Measurements from ENCODE around the gene VTI1A. TPM values are rescaled to one million over a fixed set of nuclear protein-coding genes. Genes with fewer than 3 reads are reported as not detected.

VTI1A gene
- total and polyA plus RNA-seq, 2 of the 13 experiments (the other 11 are each of a cell fraction or from before 2014, with no cell fraction given) = 11.7 to 32.7 TPM

DNA sequence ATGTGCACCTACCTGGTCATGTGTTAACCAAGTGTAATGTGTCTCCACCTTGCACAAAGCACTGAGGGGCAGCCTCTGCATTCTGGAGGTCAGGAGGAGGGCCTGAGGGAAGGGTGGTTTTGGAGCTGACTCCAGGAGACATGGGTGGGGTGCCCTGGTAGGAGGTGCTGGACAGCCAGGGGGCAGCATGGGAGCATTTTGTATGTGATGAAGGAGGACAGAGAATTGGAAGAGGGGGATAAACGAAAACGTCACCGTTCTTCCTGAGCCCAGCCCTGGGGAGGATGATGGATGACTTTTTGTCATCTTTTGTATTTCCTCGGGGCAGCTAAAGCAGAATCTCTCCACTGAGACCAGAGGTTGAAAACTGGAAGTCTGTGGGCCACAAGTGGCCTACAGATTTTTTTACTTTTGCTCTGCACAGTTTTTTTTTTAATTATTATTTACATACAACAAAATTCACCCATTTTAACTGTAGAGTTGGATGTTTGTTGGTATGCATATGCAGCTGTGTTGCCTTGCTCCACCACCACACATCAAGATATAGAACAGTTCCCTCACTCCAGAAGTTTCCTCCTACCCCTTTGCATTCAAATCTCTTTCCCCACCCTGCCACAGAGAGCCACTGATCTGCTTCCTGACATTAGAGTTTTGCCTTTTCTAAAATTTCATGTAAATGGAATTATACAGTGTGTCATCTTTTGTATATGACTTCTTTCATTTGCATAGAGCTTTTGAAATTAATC is 242.5 kb downstream of the VTI1A start:
- in situ Hi-C loops (cut with HindIII; ENCODE audit: extremely low pct_ligation_motif_present, low pct_unique_long_range_greater_than_20kb) = no loop called here
- H3K9ac ChIP-seq (ENCODE audit: insufficient read depth, low read depth, low read length) = no peak overlapping the region
- POLR2A ChIA-PET = no interaction called here
- no peak for TF ChIP-seq PRDM15 (CRISPR knock-in tag; IDR thresholded peaks at IDR 0.05)
- TF ChIP-seq ARID5B (CRISPR knock-in tag; IDR thresholded peaks at IDR 0.05) = 0 out of 2 replicates have a peak, but pooled peaks have one; percentile 16
- no peak for TF ChIP-seq ZNF17 (CRISPR knock-in tag; IDR thresholded peaks at IDR 0.05)
- TF ChIP-seq, protein P1, sequence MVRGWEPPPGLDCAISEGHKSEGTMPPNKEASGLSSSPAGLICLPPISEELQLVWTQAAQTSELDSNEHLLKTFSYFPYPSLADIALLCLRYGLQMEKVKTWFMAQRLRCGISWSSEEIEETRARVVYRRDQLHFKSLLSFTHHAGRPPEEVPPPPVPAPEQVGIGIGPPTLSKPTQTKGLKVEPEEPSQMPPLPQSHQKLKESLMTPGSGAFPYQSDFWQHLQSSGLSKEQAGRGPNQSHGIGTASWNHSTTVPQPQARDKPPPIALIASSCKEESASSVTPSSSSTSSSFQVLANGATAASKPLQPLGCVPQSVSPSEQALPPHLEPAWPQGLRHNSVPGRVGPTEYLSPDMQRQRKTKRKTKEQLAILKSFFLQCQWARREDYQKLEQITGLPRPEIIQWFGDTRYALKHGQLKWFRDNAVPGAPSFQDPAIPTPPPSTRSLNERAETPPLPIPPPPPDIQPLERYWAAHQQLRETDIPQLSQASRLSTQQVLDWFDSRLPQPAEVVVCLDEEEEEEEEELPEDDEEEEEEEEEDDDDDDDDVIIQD (CRISPR knock-in tag; IDR thresholded peaks at IDR 0.05; ENCODE audit: low read depth) = 0 out of 2 replicates have a peak, but pooled peaks have one; percentile 56
- TF ChIP-seq SALL1 (CRISPR knock-in tag; IDR thresholded peaks at IDR 0.05) = 0 out of 2 replicates have a peak, but pooled peaks have one; percentile 32
- TF ChIP-seq RELA (CRISPR knock-in tag; IDR thresholded peaks at IDR 0.05) = no peak
- TF ChIP-seq, protein P2, sequence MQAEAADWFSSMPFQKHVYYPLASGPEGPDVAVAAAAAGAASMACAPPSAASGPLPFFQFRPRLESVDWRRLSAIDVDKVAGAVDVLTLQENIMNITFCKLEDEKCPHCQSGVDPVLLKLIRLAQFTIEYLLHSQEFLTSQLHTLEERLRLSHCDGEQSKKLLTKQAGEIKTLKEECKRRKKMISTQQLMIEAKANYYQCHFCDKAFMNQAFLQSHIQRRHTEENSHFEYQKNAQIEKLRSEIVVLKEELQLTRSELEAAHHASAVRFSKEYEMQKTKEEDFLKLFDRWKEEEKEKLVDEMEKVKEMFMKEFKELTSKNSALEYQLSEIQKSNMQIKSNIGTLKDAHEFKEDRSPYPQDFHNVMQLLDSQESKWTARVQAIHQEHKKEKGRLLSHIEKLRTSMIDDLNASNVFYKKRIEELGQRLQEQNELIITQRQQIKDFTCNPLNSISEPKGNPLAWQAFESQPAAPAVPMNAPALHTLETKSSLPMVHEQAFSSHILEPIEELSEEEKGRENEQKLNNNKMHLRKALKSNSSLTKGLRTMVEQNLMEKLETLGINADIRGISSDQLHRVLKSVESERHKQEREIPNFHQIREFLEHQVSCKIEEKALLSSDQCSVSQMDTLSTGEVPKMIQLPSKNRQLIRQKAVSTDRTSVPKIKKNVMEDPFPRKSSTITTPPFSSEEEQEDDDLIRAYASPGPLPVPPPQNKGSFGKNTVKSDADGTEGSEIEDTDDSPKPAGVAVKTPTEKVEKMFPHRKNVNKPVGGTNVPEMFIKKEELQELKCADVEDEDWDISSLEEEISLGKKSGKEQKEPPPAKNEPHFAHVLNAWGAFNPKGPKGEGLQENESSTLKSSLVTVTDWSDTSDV (CRISPR knock-in tag; IDR thresholded peaks at IDR 0.05) = no peak
- TF ChIP-seq STAG1 (CRISPR knock-in tag; IDR thresholded peaks at IDR 0.05) = peak; percentile 84
- no peak for TF ChIP-seq ZNF670 (CRISPR knock-in tag; IDR thresholded peaks at IDR 0.05; ENCODE audit: borderline replicate concordance)
- no peak for TF ChIP-seq ZFP62 (CRISPR knock-in tag; IDR thresholded peaks at IDR 0.05)
- TF ChIP-seq EED (CRISPR knock-in tag; IDR thresholded peaks at IDR 0.05) = no peak

More for the DNA sequence above, 242.5 kb downstream of the VTI1A start:
- H3K36me3 ChIP-seq (replicated peaks in 1 of 2; ENCODE audit: control insufficient read depth in 1 of 2, insufficient read depth in 2 of 2, low read length in 2 of 2) = no peaks in the 10 kb centered on the region
- no peak overlapping the region for H3K4me2 ChIP-seq (ENCODE audit: low read depth, low read length)
- no peaks in the 10 kb centered on the region for H3K9me3 ChIP-seq (ENCODE audit: low read length)
- CTCF ChIA-PET (ENCODE audit: low intra/inter-chr PET ratio, low total read pairs) = no interaction called here
- no TSS peak for BruUV-seq (replicated peaks)
- H3K79me2 ChIP-seq (ENCODE audit: insufficient read depth, low read length) = no peaks in the 10 kb centered on the region
- no peaks in the 10 kb centered on the region for H4K20me1 ChIP-seq (ENCODE audit: insufficient read depth, low read length)
- peaks cover 10% of the 10 kb centered on the region for H3K4me1 ChIP-seq (ENCODE audit: insufficient read depth, low read length)
- DNase-seq (ENCODE audit: low spot score) (peak; percentile 16), ATAC-seq (peak; percentile 74), FAIRE-seq (peak; percentile 46)
- H3K4me3 ChIP-seq (replicated peaks in 1 of 3; ENCODE audit: insufficient read depth in 1 of 3, low read depth in 2 of 3, low read length in 3 of 3) = no peak overlapping the region
- no peak overlapping the region for H3K27ac ChIP-seq (ENCODE audit: extremely low read length, insufficient read depth, low read length)
- intact Hi-C loops (cut with micrococcal nuclease; ENCODE audit: unreplicated experiment) = loop anchor here (2.0 kb wide), 1 partner anchor 61 kb away; no protein-coding TSS in a partner anchor
- WGBS (ENCODE audit: low lambda C conversion rate) = 90% methylated on average over 4 of the region's 4 CpGs
- no peaks in the 10 kb centered on the region for H3K27me3 ChIP-seq (ENCODE audit: control insufficient read depth in 1 of 2, insufficient read depth in 2 of 2, low read length in 2 of 2)
- H2AFZ ChIP-seq (ENCODE audit: low read length) = no peak overlapping the region

All from HepG2 (cell line).